HEK293 (cell line): ENCODE results near the gene ANKRD34B.

Source experiments
- CTCF ChIA-PET: fragments of 350-600 bp; formaldehyde crosslinking; extraction: SDS; loops from one replicate; lab custom pipeline; 2021; ENCODE audit warnings: antibody characterized with exemption; lab: Yijun Ruan, JAX
- POLR2A ChIA-PET: fragments of 300-600 bp; formaldehyde crosslinking; extraction: SDS; loops from one replicate; lab custom pipeline; 2020; ENCODE audit warnings: antibody characterized with exemption, inconsistent platforms; lab: Yijun Ruan, JAX
- H3K27ac ChIP-seq: fragments of 200-500 bp; sonication (Bioruptor generic); 2 replicates; pipeline ENCODE4 v1.5.1; 2014; ENCODE audit warnings: low read depth, low read length, control low read depth, inconsistent platforms; ENCODE audit errors: extremely low read depth
- H3K36me3 ChIP-seq, 2 experiments: fragments of 200-500 bp in 1 of 2; sonication (Bioruptor generic) in 1 of 2; 1 replicate in 1 of 2; 2 replicates in 1 of 2; pipeline ENCODE4 v1.5.1; 2014 to 2017; ENCODE audit warnings: inconsistent platforms in 2 of 2, low read length in 2 of 2; ENCODE audit not compliant: control insufficient read depth in 2 of 2, insufficient read depth in 1 of 2
- H3K4me1 ChIP-seq: fragments of 200-500 bp; sonication (Bioruptor generic); 2 replicates; pipeline ENCODE4 v1.5.1; 2014; ENCODE audit warnings: mild to moderate bottlenecking, low read length, inconsistent platforms; ENCODE audit not compliant: control insufficient read depth, insufficient read depth
- H3K4me3 ChIP-seq: 2 replicates; pipeline ENCODE4 v1.5.1; 2011; ENCODE audit warnings: low read depth, mild to moderate bottlenecking, control low read depth, low read length, moderate library complexity
- H3K9me3 ChIP-seq: fragments of 200-500 bp; sonication (Bioruptor generic); 2 replicates; pipeline ENCODE4 v1.5.1; 2014; ENCODE audit warnings: low read depth, low read length, inconsistent platforms; ENCODE audit not compliant: control insufficient read depth, insufficient read depth
- GLI4 ChIP-seq: fragments of 450-650 bp; formaldehyde crosslinking; IDR thresholded peaks from 2 replicates; pipeline ENCODE4 v1.5.1; 2016; ENCODE audit warnings: missing biosample characterization, missing genetic modification characterization
- KLF1 ChIP-seq: fragments of 450-650 bp; formaldehyde crosslinking; IDR thresholded peaks from 2 replicates; pipeline ENCODE4 v1.5.1; 2016; ENCODE audit warnings: missing biosample characterization, missing genetic modification characterization
- MEIS1 ChIP-seq: sonication (generic); formaldehyde crosslinking; IDR thresholded peaks from 2 replicates; pipeline ENCODE4 v1.8.1; 2022; ENCODE audit warnings: missing genetic modification reagents, mild to moderate bottlenecking, borderline replicate concordance
- REPIN1 ChIP-seq: fragments of 450-650 bp; formaldehyde crosslinking; IDR thresholded peaks from 2 replicates; pipeline ENCODE4 v1.5.1; 2017; ENCODE audit warnings: missing biosample characterization, missing genetic modification characterization, low read depth
- ZBTB26 ChIP-seq: fragments of 450-650 bp; formaldehyde crosslinking; optimal IDR thresholded peaks from 2 replicates; pipeline ENCODE3; 2016; ENCODE audit warnings: missing biosample characterization, mild to moderate bottlenecking, missing genetic modification characterization
- ZFHX2 ChIP-seq: fragments of 450-650 bp; formaldehyde crosslinking; conservative IDR thresholded peaks from 2 replicates; pipeline ENCODE4 v1.5.1; 2016; ENCODE audit warnings: missing biosample characterization, missing genetic modification characterization
- ZNF211 ChIP-seq: fragments of 450-650 bp; formaldehyde crosslinking; IDR thresholded peaks from 2 replicates; pipeline ENCODE4 v1.5.1; 2016; ENCODE audit warnings: low read depth, missing biosample characterization, missing genetic modification characterization
- ZNF214 ChIP-seq: fragments of 450-650 bp; formaldehyde crosslinking; IDR thresholded peaks from 2 replicates; pipeline ENCODE4 v1.5.1; 2017; ENCODE audit warnings: missing biosample characterization, mild to moderate bottlenecking, missing genetic modification characterization, borderline replicate concordance
- ZNF239 ChIP-seq: fragments of 450-650 bp; formaldehyde crosslinking; IDR thresholded peaks from 2 replicates; pipeline ENCODE4 v1.5.1; 2016; ENCODE audit warnings: missing biosample characterization, missing genetic modification characterization
- ZNF324 ChIP-seq: fragments of 450-650 bp; formaldehyde crosslinking; IDR thresholded peaks from 2 replicates; pipeline ENCODE4 v1.5.1; 2016; ENCODE audit warnings: missing biosample characterization, missing genetic modification characterization
- ZNF398 ChIP-seq: fragments of 450-650 bp; formaldehyde crosslinking; IDR thresholded peaks from 2 replicates; pipeline ENCODE4 v1.5.1; 2017; ENCODE audit warnings: missing biosample characterization, missing genetic modification characterization
- ZNF501 ChIP-seq: fragments of 450-650 bp; formaldehyde crosslinking; IDR thresholded peaks from 2 replicates; pipeline ENCODE4 v1.5.1; 2016; ENCODE audit warnings: missing biosample characterization, missing genetic modification characterization
- ZNF548 ChIP-seq: fragments of 450-650 bp; formaldehyde crosslinking; IDR thresholded peaks from 2 replicates; pipeline ENCODE4 v1.5.1; 2016; ENCODE audit warnings: missing biosample characterization, missing genetic modification characterization
- ZNF701 ChIP-seq: fragments of 450-650 bp; formaldehyde crosslinking; IDR thresholded peaks from 2 replicates; pipeline ENCODE4 v1.5.1; 2016; ENCODE audit warnings: missing biosample characterization, missing genetic modification characterization
- ZNF747 ChIP-seq: fragments of 450-650 bp; formaldehyde crosslinking; IDR thresholded peaks from 2 replicates; pipeline ENCODE4 v1.5.1; 2016; ENCODE audit warnings: missing biosample characterization, missing genetic modification characterization
- ZNF777 ChIP-seq: fragments of 450-650 bp; formaldehyde crosslinking; IDR thresholded peaks from 2 replicates; pipeline ENCODE4 v1.5.1; 2017; ENCODE audit warnings: missing biosample characterization, missing genetic modification characterization, borderline replicate concordance
- ZNF792 ChIP-seq: fragments of 450-650 bp; formaldehyde crosslinking; IDR thresholded peaks from 2 replicates; pipeline ENCODE4 v1.5.1; 2016; ENCODE audit warnings: missing biosample characterization, missing genetic modification characterization
- ZXDB ChIP-seq: fragments of 450-650 bp; formaldehyde crosslinking; IDR thresholded peaks from 2 replicates; pipeline ENCODE4 v1.5.1; 2016; ENCODE audit warnings: missing biosample characterization, missing genetic modification characterization
- TF ChIP-seq, protein P1 (sequence below): fragments of 450-650 bp; formaldehyde crosslinking; IDR thresholded peaks from 2 replicates; pipeline ENCODE4 v1.5.1; 2016; ENCODE audit warnings: missing biosample characterization, missing genetic modification characterization

Gene ANKRD34B

DNA sequence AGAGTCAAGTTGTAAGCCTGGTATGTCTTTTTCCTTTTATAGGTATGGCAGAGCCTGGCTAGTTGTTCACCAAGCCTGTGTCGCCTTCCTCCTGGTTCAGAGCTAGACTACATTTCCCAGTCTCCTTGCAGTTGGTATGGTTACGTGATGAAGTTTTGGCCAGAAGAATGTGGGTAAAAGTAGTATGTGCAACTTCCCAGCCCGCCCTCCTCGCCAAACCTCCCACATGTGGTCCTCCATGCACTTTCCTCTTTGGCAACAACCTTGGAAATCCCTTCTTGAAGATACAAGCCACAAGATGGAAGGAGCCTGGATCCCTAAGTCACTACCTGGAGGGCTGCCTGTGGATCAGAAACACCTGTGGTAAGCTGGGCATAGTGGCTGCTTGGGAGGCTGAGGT is 48.4 kb upstream of the ANKRD34B start (continued):
- TF ChIP-seq, protein P1, sequence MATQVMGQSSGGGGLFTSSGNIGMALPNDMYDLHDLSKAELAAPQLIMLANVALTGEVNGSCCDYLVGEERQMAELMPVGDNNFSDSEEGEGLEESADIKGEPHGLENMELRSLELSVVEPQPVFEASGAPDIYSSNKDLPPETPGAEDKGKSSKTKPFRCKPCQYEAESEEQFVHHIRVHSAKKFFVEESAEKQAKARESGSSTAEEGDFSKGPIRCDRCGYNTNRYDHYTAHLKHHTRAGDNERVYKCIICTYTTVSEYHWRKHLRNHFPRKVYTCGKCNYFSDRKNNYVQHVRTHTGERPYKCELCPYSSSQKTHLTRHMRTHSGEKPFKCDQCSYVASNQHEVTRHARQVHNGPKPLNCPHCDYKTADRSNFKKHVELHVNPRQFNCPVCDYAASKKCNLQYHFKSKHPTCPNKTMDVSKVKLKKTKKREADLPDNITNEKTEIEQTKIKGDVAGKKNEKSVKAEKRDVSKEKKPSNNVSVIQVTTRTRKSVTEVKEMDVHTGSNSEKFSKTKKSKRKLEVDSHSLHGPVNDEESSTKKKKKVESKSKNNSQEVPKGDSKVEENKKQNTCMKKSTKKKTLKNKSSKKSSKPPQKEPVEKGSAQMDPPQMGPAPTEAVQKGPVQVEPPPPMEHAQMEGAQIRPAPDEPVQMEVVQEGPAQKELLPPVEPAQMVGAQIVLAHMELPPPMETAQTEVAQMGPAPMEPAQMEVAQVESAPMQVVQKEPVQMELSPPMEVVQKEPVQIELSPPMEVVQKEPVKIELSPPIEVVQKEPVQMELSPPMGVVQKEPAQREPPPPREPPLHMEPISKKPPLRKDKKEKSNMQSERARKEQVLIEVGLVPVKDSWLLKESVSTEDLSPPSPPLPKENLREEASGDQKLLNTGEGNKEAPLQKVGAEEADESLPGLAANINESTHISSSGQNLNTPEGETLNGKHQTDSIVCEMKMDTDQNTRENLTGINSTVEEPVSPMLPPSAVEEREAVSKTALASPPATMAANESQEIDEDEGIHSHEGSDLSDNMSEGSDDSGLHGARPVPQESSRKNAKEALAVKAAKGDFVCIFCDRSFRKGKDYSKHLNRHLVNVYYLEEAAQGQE (tag by site-specific recombination) = no peak
- TF ChIP-seq ZNF239 (tag by site-specific recombination) = no peak

GRCh38 chr5:80615266-80615914 is 45.3 kb upstream of the ANKRD34B start:
- no peak overlapping the region for H3K4me3 ChIP-seq
- peaks cover 0 to 5% of the 10 kb centered on the region in 2 experiments; a peak in 1 of 3 replicates for H3K36me3 ChIP-seq
- no peak for TF ChIP-seq ZNF214 (tag by site-specific recombination)
- no peak for TF ChIP-seq ZNF792
- no peak for TF ChIP-seq ZNF501 (tag by site-specific recombination)
- no peak for TF ChIP-seq ZNF747 (tag by site-specific recombination)
- no peak for TF ChIP-seq ZNF777 (tag by site-specific recombination)
- TF ChIP-seq ZNF324 = no peak
- no peak for TF ChIP-seq ZBTB26 (tag by site-specific recombination)
- no peak for TF ChIP-seq ZXDB (tag by site-specific recombination)
- TF ChIP-seq GLI4 (tag by site-specific recombination) = no peak
- TF ChIP-seq ZFHX2 (tag by site-specific recombination) = no peak
- no peak for TF ChIP-seq ZNF398 (tag by site-specific recombination)
- no peak for TF ChIP-seq KLF1 (tag by site-specific recombination)
- no peak for TF ChIP-seq MEIS1 (CRISPR knock-in tag)
- TF ChIP-seq ZNF548 (tag by site-specific recombination) = no peak
- no peak for TF ChIP-seq REPIN1 (tag by site-specific recombination)
- no peak for TF ChIP-seq ZNF701 (tag by site-specific recombination)
- TF ChIP-seq ZNF211 (tag by site-specific recombination) = no peak
- H3K9me3 ChIP-seq = no peaks in the 10 kb centered on the region
- ChIA-PET CTCF (no interaction called here), POLR2A (no interaction called here)
- no peaks in the 10 kb centered on the region for H3K4me1 ChIP-seq
- no peak overlapping the region for H3K27ac ChIP-seq
